Ishikawa (cell line): Measurements from ENCODE around the gene POLD2.

ENCODE experiments used
- CEBPB ChIP-seq: IDR thresholded peaks from 2 replicates; pipeline ENCODE4 v1.6.1; 2012
- CREB1 ChIP-seq: IDR thresholded peaks from 2 replicates; pipeline ENCODE4 v1.6.1; 2012; ENCODE audit warnings: low read depth
- EGR1 ChIP-seq: IDR thresholded peaks from 2 replicates; pipeline ENCODE4 v1.6.1; 2012
- EP300 ChIP-seq: IDR thresholded peaks from 2 replicates; pipeline ENCODE4 v1.6.1; 2012; ENCODE audit warnings: borderline replicate concordance
- FOXM1 ChIP-seq: IDR thresholded peaks from 2 replicates; pipeline ENCODE4 v1.6.1; 2012; ENCODE audit warnings: low read depth, borderline replicate concordance
- NFIC ChIP-seq: IDR thresholded peaks from 2 replicates; pipeline ENCODE4 v1.6.1; 2012
- RAD21 ChIP-seq: IDR thresholded peaks from 2 replicates; pipeline ENCODE4 v1.6.1; 2012; ENCODE audit warnings: low read depth
- TAF1 ChIP-seq: IDR thresholded peaks from 2 replicates; pipeline ENCODE4 v1.6.1; 2012; ENCODE audit warnings: low read depth, mild to moderate bottlenecking
- TCF12 ChIP-seq: IDR thresholded peaks from 2 replicates; pipeline ENCODE4 v1.6.1; 2012; ENCODE audit warnings: low read depth
- TEAD4 ChIP-seq: IDR thresholded peaks from 2 replicates; pipeline ENCODE4 v1.6.1; 2012
- YY1 ChIP-seq: IDR thresholded peaks from 2 replicates; pipeline ENCODE4 v1.6.1; 2012; ENCODE audit warnings: low read depth
- ZBTB7A ChIP-seq: IDR thresholded peaks from 2 replicates; pipeline ENCODE4 v1.6.1; 2012; ENCODE audit warnings: low read depth
- TF ChIP-seq, protein P1 (sequence below): IDR thresholded peaks from 2 replicates; pipeline ENCODE4 v1.6.1; 2012
- TF ChIP-seq, protein P2 (sequence below): IDR thresholded peaks from 2 replicates; pipeline ENCODE4 v1.6.1; 2012
- TF ChIP-seq, protein P3 (sequence below): IDR thresholded peaks from 2 replicates; pipeline ENCODE4 v1.6.1; 2012; ENCODE audit warnings: low read depth, mild to moderate bottlenecking

Gene POLD2

DNA sequence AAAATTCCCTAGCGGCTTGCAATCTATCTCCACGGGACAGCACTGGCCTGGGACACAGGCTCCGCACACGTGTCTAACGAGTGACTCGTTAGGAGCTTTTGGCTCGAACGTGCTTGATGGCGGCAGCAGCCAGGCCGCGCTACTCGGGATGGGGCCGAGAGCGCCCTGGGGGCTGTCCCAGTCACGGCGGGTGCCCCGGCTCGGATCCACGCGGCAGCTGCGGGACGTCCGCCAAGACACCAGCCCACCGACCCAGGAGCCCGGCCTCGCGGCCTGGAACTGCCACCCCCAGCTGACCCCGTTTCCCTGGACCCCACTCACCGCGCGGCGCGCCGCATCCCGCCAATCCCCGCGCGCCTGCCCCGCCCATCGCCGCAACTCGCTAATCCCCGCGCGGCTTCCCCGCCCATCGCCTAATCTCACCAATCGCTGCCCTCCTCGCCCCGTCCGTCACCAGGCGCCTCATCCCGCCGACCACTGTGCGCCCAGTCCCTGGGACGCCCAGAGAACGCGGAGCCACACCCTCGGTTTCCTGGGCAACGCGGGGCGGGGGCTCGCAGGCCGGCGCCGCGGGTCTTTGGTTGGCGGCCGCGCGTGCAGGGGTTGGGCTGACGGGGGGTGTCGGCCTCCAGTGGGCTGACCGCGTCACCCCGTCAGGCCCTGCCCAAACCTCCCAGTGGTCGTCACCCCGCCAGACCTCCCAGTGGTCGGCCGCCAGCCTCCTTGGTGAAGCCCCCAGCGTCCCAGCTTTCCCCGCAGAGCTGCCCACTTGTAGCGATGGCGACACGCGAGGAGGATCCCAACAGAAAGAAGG lies at the start of gene POLD2:
TSS of gene POLD2 (minus strand) at position 359 of the 814 bp plus-strand sequence. CDS start 1,495 bp downstream, outside the sequence.
- no peak for TF ChIP-seq CEBPB
- TF ChIP-seq CREB1 = peak; percentile 70
- TF ChIP-seq YY1 = peak; percentile 75
- TF ChIP-seq, protein P1, sequence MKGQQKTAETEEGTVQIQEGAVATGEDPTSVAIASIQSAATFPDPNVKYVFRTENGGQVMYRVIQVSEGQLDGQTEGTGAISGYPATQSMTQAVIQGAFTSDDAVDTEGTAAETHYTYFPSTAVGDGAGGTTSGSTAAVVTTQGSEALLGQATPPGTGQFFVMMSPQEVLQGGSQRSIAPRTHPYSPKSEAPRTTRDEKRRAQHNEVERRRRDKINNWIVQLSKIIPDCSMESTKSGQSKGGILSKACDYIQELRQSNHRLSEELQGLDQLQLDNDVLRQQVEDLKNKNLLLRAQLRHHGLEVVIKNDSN = no peak; the same call in 1 of the 2 replicates
- 0 out of 2 replicates have a peak, but pooled peaks have one; percentile 22 for TF ChIP-seq EP300
- no peak; the same call in 1 of the 2 replicates for TF ChIP-seq RAD21
- peak; percentile 83 for TF ChIP-seq ZBTB7A
- TF ChIP-seq, protein P2, sequence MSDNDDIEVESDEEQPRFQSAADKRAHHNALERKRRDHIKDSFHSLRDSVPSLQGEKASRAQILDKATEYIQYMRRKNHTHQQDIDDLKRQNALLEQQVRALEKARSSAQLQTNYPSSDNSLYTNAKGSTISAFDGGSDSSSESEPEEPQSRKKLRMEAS = peak; percentile 95
- peak; percentile 72 for TF ChIP-seq TAF1
- TF ChIP-seq TEAD4 = no peak

DNA sequence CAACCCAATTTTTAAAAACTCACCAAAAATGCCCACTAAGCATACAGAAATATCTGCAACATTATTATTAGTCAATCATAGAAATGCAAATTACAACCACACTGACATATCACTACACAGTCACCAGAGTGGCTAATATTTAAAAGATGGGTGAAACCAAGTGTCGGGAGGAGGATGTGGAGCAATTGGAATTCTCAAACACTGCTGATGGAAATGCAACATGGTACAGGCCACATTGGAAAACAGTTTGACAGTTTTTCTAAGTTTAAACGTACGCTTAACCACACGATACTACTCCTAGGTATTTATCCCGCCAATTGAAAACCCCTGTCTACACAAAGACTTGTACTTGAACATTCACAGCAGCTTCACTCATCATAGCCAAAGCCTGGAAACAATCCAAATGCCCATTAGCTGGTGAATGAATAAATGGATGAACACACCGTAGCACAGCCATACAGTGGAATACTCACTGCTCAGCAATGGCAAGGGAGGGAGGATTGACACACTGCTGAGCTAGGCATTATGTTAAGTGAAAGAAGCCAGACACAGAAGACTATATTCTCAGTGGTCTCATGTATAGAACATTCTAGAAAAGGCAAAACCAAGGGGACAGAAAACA lies 49.6 kb upstream of the POLD2 start:
- TF ChIP-seq EP300 = no peak
- no peak for TF ChIP-seq TCF12
- no peak for TF ChIP-seq CREB1
- TF ChIP-seq ZBTB7A = no peak
- TF ChIP-seq, protein P2 = no peak
- no peak for TF ChIP-seq CEBPB
- TF ChIP-seq NFIC = no peak; the same call in 1 of the 2 replicates
- TF ChIP-seq, protein P1 = no peak
- TF ChIP-seq FOXM1 = no peak
- TF ChIP-seq TEAD4 = no peak
- no peak for TF ChIP-seq RAD21
- no peak for TF ChIP-seq TAF1
- no peak for TF ChIP-seq YY1
- no peak for TF ChIP-seq EGR1
- TF ChIP-seq, protein P3, sequence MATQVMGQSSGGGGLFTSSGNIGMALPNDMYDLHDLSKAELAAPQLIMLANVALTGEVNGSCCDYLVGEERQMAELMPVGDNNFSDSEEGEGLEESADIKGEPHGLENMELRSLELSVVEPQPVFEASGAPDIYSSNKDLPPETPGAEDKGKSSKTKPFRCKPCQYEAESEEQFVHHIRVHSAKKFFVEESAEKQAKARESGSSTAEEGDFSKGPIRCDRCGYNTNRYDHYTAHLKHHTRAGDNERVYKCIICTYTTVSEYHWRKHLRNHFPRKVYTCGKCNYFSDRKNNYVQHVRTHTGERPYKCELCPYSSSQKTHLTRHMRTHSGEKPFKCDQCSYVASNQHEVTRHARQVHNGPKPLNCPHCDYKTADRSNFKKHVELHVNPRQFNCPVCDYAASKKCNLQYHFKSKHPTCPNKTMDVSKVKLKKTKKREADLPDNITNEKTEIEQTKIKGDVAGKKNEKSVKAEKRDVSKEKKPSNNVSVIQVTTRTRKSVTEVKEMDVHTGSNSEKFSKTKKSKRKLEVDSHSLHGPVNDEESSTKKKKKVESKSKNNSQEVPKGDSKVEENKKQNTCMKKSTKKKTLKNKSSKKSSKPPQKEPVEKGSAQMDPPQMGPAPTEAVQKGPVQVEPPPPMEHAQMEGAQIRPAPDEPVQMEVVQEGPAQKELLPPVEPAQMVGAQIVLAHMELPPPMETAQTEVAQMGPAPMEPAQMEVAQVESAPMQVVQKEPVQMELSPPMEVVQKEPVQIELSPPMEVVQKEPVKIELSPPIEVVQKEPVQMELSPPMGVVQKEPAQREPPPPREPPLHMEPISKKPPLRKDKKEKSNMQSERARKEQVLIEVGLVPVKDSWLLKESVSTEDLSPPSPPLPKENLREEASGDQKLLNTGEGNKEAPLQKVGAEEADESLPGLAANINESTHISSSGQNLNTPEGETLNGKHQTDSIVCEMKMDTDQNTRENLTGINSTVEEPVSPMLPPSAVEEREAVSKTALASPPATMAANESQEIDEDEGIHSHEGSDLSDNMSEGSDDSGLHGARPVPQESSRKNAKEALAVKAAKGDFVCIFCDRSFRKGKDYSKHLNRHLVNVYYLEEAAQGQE = no peak

DNA sequence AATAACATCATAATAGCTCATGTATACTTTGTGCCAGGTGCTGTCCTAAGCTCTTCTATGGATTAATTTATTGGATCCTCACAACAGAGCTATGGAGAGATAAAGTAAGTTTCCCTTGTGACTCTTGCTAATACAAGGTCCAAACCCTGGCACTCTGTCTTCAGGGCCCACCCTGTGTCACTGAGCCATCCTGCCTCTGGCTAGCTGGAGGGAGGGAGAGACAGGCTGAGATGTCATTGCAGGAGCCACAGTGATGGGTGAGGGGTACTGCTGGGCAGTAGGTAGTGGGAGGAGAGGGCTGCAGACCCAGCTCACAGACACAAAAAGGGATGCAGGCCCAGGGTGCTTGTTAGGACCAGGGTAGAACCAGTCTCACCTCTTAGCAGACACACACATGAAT lies 49.0 kb upstream of the POLD2 start:
- TF ChIP-seq, protein P3 = no peak
- TF ChIP-seq YY1 (no peak), CEBPB (no peak), EP300 (no peak), TEAD4 (no peak), ZBTB7A (no peak), CREB1 (no peak), TCF12 (no peak), FOXM1 (no peak)

DNA sequence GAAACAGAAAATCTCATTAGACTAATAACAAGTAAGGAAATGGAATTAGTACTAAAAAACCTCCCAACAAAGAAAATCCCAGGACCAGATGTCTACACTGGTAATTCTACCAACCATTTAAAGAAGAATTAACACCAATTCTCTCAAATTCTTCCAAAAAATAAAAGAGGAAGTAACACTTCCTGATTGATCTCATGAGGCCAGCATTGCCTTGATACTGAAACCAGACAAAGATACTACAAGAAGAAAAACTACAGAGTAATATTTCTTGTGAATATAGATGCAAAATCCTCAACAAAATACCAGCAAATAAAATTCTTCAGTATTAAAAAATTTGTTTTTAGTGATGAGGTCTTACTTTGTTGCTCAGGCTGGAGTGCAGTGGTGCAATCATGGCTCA lies 44.6 kb upstream of the POLD2 start:
- TF ChIP-seq CREB1 = no peak
- no peak for TF ChIP-seq YY1
- no peak for TF ChIP-seq TAF1
- no peak for TF ChIP-seq EP300
- TF ChIP-seq NFIC = no peak
- TF ChIP-seq, protein P2 = no peak
- no peak for TF ChIP-seq TEAD4
- no peak for TF ChIP-seq FOXM1
- TF ChIP-seq, protein P3 = no peak
